ENCODE results near the gene TRIM41. TPM values are rescaled to one million over a fixed set of nuclear protein-coding genes. Genes with fewer than 3 reads are reported as not detected.

TRIM41 gene
- total RNA-seq, 1 experiment from 2014 or later: 34.2 TPM

DNA sequence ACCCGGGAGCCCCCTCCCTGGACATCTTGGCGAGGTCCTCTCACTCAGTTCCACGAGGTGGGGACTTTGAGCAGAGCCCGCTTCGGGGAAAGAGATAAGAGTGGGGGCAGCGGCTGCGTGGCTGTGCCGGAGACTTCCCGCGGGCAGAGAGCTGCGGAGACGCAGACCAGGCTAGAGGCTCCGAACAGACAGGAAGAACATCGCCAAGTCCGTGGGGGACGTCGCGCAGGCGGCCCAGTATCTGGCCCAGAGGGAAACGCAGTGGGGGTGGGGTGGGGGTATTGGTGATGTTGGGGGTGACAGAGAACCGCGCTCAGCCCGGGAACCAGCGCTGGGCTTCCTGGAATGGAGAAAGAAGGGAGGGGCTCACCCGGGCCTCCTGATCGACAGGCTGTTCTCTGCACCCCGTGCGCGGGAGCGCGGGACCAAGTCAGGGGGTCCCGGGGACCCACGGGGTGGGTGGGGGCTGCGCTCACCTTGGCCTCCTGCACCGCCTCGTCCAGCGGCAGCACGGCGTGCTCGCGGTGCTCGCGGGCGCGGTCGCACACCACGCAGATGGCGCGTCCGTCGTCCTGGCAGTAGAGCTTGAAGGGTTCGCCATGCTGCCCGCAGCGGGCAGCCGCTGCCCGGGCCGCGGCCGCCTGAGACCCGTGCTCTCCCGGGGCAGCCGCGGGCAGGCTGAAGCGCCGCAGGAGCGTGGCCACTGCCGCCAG, 18.8 kb upstream of the TRIM41 start:
- Histone ChIP-seq H4K20me1 (ENCODE audit: control insufficient read depth, insufficient read depth, insufficient read length) (no peaks in the 10 kb centered on the region), H3K18ac (ENCODE audit: insufficient read length, low read depth, low read length) (no peak overlapping the region), H3K9me3 (ENCODE audit: control insufficient read depth, low read depth, low read length) (no peaks in the 10 kb centered on the region), H3K56ac (ENCODE audit: insufficient read length, low read depth, low read length) (no peak overlapping the region), H3T11ph (ENCODE audit: low read length) (no peak overlapping the region), H2BK120ac (ENCODE audit: low read depth, low read length, poor library complexity, severe bottlenecking) (no peak overlapping the region), H2BK5ac (ENCODE audit: insufficient read length, low read length) (no peak overlapping the region), H3K4me2 (ENCODE audit: insufficient read depth, insufficient read length, low read length) (peak overlapping the region; percentile 92), H3K27ac (ENCODE audit: insufficient read length, low read depth, low read length) (no peak overlapping the region), H3K9ac (ENCODE audit: extremely low read depth, insufficient read length, low read length) (no peak overlapping the region), H3K79me2 (ENCODE audit: insufficient read depth, low read length) (no peaks in the 10 kb centered on the region), H2BK12ac (ENCODE audit: insufficient read length, low read depth, low read length) (no peak overlapping the region), H3K79me1 (ENCODE audit: insufficient read depth, low read depth, low read length, poor library complexity, severe bottlenecking) (no peaks in the 10 kb centered on the region), H3K23me2 (ENCODE audit: insufficient read length, low read depth, low read length, poor library complexity, severe bottlenecking) (peaks cover 26% of the 10 kb centered on the region), H3K14ac (ENCODE audit: insufficient read depth, low read length) (no peak overlapping the region), H3K27me3 (ENCODE audit: insufficient read depth, low read length) (peaks cover 26% of the 10 kb centered on the region; the same call in 1 of the 2 replicates), H4K91ac (ENCODE audit: insufficient read length, low read depth, low read length) (no peak overlapping the region), H2BK15ac (ENCODE audit: low read depth, low read length) (no peak overlapping the region), H2AFZ (ENCODE audit: low read length) (no peak overlapping the region), H3K23ac (ENCODE audit: insufficient read length, low read depth, low read length) (no peak overlapping the region), H2AK5ac (ENCODE audit: insufficient read length, low read length) (no peak overlapping the region), H4K8ac (replicated peaks; ENCODE audit: insufficient read length, low read depth, low read length) (no peak overlapping the region), H3K4ac (ENCODE audit: low read depth, low read length) (no peak overlapping the region), H2BK20ac (ENCODE audit: low read depth, low read length, poor library complexity, severe bottlenecking) (no peak overlapping the region), H4K5ac (ENCODE audit: insufficient read length, low read depth, low read length) (no peak overlapping the region), H3K4me1 (ENCODE audit: insufficient read depth, low read length) (peaks cover under 1% of the 10 kb centered on the region; the same call in 1 of the 2 replicates)
- peaks cover 11 to 16% of the 10 kb centered on the region in 2 experiments; a peak in 3 of 5 replicates for H3K9me3 Mint-ChIP-seq
- peaks cover 80% of the 10 kb centered on the region for H3K27me3 Mint-ChIP-seq (ENCODE audit: low read depth)
- peak; percentile 67 for DNase-seq
- TF ChIP-seq, protein P1, sequence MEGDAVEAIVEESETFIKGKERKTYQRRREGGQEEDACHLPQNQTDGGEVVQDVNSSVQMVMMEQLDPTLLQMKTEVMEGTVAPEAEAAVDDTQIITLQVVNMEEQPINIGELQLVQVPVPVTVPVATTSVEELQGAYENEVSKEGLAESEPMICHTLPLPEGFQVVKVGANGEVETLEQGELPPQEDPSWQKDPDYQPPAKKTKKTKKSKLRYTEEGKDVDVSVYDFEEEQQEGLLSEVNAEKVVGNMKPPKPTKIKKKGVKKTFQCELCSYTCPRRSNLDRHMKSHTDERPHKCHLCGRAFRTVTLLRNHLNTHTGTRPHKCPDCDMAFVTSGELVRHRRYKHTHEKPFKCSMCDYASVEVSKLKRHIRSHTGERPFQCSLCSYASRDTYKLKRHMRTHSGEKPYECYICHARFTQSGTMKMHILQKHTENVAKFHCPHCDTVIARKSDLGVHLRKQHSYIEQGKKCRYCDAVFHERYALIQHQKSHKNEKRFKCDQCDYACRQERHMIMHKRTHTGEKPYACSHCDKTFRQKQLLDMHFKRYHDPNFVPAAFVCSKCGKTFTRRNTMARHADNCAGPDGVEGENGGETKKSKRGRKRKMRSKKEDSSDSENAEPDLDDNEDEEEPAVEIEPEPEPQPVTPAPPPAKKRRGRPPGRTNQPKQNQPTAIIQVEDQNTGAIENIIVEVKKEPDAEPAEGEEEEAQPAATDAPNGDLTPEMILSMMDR (conservative IDR thresholded peaks at IDR 0.05): no peak
- H3K27ac Mint-ChIP-seq: no peak overlapping the region
- peaks cover 36 to 46% of the 10 kb centered on the region in 2 experiments for H3K4me1 Mint-ChIP-seq
- H3K36me3 Mint-ChIP-seq (ENCODE audit: insufficient read depth in 1 of 3, low read depth in 3 of 3): peaks cover 0 to 8% (median 0%) of the 10 kb centered on the region in 3 experiments; a peak in 2 of 7 replicates
- WGBS (ENCODE audit: extremely low coverage, insufficient read length, low lambda C conversion rate): no CpG with 5 or more reads among the region's 67 CpGs
- H3K4me3 Mint-ChIP-seq: peak overlapping the region; percentile 66 to 88

Data from H9 (cell line).